DOHH2 (cell line): ENCODE measurements around the gene FLYWCH1.

ENCODE experiments used
- H3F3A ChIP-seq: fragments of 200-600 bp; sonication (generic), shearing (Covaris generic); 2 replicates; pipeline ENCODE4 v1.6.0; 2016; ENCODE audit warnings: antibody characterized with exemption, mild to moderate bottlenecking; ENCODE audit not compliant: control insufficient read depth, insufficient read depth
- H3K27ac ChIP-seq: fragments of 200-600 bp; sonication (generic); 2 replicates; pipeline ENCODE4 v1.5.1; 2014; ENCODE audit warnings: low read depth, mild to moderate bottlenecking, low read length, moderate library complexity
- H3K27me3 ChIP-seq: fragments of 200-600 bp; sonication (generic); 2 replicates; pipeline ENCODE4 v1.6.1; 2014; ENCODE audit warnings: mild to moderate bottlenecking, low read length, mixed read lengths; ENCODE audit not compliant: control insufficient read depth
- H3K36me3 ChIP-seq: fragments of 200-600 bp; sonication (generic); 2 replicates; pipeline ENCODE4 v1.6.1; 2014; ENCODE audit warnings: mild to moderate bottlenecking, low read length, moderate library complexity, mixed read lengths; ENCODE audit not compliant: control insufficient read depth
- H3K4me1 ChIP-seq: fragments of 200-600 bp; sonication (generic); 2 replicates; pipeline ENCODE4 v1.6.1; 2014; ENCODE audit warnings: mild to moderate bottlenecking, low read length, mixed read lengths; ENCODE audit not compliant: control insufficient read depth
- H3K4me2 ChIP-seq: fragments of 200-600 bp; sonication (generic); 2 replicates; pipeline ENCODE4 v1.6.0; 2014; ENCODE audit warnings: mild to moderate bottlenecking, low read length, moderate library complexity
- H3K4me3 ChIP-seq: fragments of 200-600 bp; sonication (generic); 2 replicates; pipeline ENCODE4 v1.5.1; 2014; ENCODE audit warnings: mild to moderate bottlenecking, low read length, mixed read lengths
- H3K79me2 ChIP-seq: fragments of 200-600 bp; sonication (generic); 2 replicates; pipeline ENCODE4 v1.6.1; 2014; ENCODE audit warnings: mild to moderate bottlenecking, low read length, mixed read lengths; ENCODE audit not compliant: control insufficient read depth
- H3K9me2 ChIP-seq: fragments of 200-600 bp; sonication (generic); replicated peaks from 2 replicates; pipeline ENCODE4 v1.6.1; 2014; ENCODE audit warnings: mild to moderate bottlenecking, low read length, mixed read lengths; ENCODE audit not compliant: control insufficient read depth
- H3K9me3 ChIP-seq: fragments of 200-600 bp; sonication (generic); 2 replicates; pipeline ENCODE4 v1.6.1; 2014; ENCODE audit warnings: antibody characterized with exemption, low read length, mixed read lengths; ENCODE audit not compliant: control insufficient read depth, insufficient read depth
- H4K20me1 ChIP-seq: fragments of 200-600 bp; sonication (generic); 2 replicates; pipeline ENCODE4 v1.6.0; 2014; ENCODE audit warnings: low read depth, mild to moderate bottlenecking, antibody characterized with exemption, low read length, moderate library complexity; ENCODE audit not compliant: control insufficient read depth, insufficient read depth
- EZH2phosphoT487 ChIP-seq: fragments of 200-600 bp; sonication (generic); IDR thresholded peaks from 2 replicates; pipeline ENCODE4 v1.6.1; 2017; ENCODE audit warnings: borderline replicate concordance, mild to moderate bottlenecking, antibody characterized with exemption, low read length, moderate library complexity, mixed read lengths
- TF ChIP-seq, protein P1 (sequence below): fragments of 200-600 bp; sonication (generic); IDR thresholded peaks from one replicate; pipeline ENCODE4 v1.5.1; 2014; ENCODE audit warnings: antibody characterized with exemption, mild to moderate bottlenecking, low read depth, low read length; ENCODE audit not compliant: poor library complexity, severe bottlenecking

Gene FLYWCH1

DNA sequence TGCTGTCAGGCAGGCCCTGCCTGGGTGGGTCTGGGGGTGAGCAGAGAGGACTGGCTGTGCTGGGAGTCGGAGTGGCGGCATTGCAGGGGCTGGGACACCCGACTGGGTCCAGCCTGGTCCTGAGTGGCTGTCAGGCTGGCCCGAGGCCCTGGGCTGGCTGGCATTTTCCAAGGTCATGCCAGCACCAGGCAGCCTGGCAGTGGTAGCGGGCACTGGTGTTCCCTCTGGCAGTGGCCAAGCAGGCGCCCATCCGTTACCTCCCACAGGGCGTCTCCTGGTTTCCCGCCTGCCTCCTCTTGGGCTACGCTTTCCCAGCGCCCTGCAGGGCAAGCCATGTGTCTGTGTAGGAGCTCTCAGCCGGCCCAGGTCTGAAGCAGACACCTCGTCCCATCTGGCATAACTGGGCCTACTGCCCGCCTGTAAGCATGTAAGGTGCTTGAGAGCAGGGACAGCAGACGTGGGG lies 74.2 kb downstream of the FLYWCH1 start:
- H3K9me3 ChIP-seq: no peaks in the 10 kb centered on the region
- peaks cover 33% of the 10 kb centered on the region; the same call in 1 of the 2 replicates for H3K27me3 ChIP-seq
- peaks cover 6% of the 10 kb centered on the region for H3F3A ChIP-seq
- H3K4me1 ChIP-seq: peaks cover 26% of the 10 kb centered on the region
- no peaks in the 10 kb centered on the region for H4K20me1 ChIP-seq
- H3K4me2 ChIP-seq: no peak overlapping the region
- TF ChIP-seq, protein P1, sequence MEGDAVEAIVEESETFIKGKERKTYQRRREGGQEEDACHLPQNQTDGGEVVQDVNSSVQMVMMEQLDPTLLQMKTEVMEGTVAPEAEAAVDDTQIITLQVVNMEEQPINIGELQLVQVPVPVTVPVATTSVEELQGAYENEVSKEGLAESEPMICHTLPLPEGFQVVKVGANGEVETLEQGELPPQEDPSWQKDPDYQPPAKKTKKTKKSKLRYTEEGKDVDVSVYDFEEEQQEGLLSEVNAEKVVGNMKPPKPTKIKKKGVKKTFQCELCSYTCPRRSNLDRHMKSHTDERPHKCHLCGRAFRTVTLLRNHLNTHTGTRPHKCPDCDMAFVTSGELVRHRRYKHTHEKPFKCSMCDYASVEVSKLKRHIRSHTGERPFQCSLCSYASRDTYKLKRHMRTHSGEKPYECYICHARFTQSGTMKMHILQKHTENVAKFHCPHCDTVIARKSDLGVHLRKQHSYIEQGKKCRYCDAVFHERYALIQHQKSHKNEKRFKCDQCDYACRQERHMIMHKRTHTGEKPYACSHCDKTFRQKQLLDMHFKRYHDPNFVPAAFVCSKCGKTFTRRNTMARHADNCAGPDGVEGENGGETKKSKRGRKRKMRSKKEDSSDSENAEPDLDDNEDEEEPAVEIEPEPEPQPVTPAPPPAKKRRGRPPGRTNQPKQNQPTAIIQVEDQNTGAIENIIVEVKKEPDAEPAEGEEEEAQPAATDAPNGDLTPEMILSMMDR: no peak
- no peak for TF ChIP-seq EZH2phosphoT487
- no peaks in the 10 kb centered on the region for H3K9me2 ChIP-seq
- H3K79me2 ChIP-seq: peaks cover 7% of the 10 kb centered on the region
- H3K36me3 ChIP-seq: no peaks in the 10 kb centered on the region
- no peak overlapping the region for H3K4me3 ChIP-seq
- H3K27ac ChIP-seq: no peak overlapping the region

DNA sequence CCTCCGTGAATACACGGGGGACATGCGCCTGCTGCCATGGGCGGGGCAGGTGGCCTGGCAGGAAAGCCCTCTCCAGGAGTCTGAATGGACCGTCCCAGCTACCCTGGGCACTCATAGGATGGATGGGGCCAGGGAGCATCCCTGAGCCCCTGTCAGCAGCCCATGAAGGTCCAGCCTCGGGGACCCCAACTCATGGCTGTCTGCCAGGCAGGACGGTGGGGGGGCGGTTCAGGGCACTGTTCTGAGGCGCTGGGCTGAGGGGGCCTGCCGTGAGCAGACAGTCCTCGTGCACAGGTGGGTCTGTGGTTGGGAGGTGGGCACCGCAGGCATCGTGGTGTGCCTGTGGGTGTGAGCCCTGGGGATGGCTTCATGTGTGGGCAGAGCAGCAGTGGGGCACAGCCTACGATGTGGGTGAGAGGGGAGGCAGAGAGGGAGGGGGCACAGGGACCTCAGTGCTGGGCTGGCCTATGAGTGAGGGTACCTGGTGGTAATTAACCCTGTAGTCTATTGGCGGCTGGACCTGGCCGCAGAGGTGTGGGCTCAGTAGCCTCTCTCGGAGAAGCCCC lies 75.0 kb downstream of the FLYWCH1 start:
- Histone ChIP-seq H3K36me3 (no peaks in the 10 kb centered on the region), H3F3A (peaks cover 6% of the 10 kb centered on the region), H3K27ac (no peak overlapping the region), H3K4me1 (peaks cover 18% of the 10 kb centered on the region), H3K4me3 (no peak overlapping the region), H3K9me2 (no peaks in the 10 kb centered on the region), H3K79me2 (no peaks in the 10 kb centered on the region), H3K9me3 (no peaks in the 10 kb centered on the region), H4K20me1 (no peaks in the 10 kb centered on the region), H3K4me2 (no peak overlapping the region), H3K27me3 (peaks cover 39% of the 10 kb centered on the region; the same call in 1 of the 2 replicates)
- TF ChIP-seq, protein P1: no peak
- no peak for TF ChIP-seq EZH2phosphoT487

- TF ChIP-seq EZH2phosphoT487: no peak
- TF ChIP-seq, protein P1: no peak
- Histone ChIP-seq H3K4me3 (no peak overlapping the region), H3F3A (peaks cover 6% of the 10 kb centered on the region), H3K36me3 (no peaks in the 10 kb centered on the region), H3K27me3 (peaks cover 39% of the 10 kb centered on the region; the same call in 1 of the 2 replicates), H4K20me1 (no peaks in the 10 kb centered on the region), H3K4me1 (peaks cover 14% of the 10 kb centered on the region), H3K4me2 (no peak overlapping the region), H3K9me3 (no peaks in the 10 kb centered on the region), H3K9me2 (no peaks in the 10 kb centered on the region), H3K79me2 (no peaks in the 10 kb centered on the region), H3K27ac (no peak overlapping the region)
Observed at GRCh38 chr16:2987286-2987685, 75.6 kb downstream of the FLYWCH1 start.
